Measurements from ENCODE around the gene TPST2. TPM values are rescaled to one million over a fixed set of nuclear protein-coding genes. Genes with fewer than 3 reads are reported as not detected.

Gene TPST2
- total and polyA plus RNA-seq, 5 donors = 27.6 to 55.2 (median 33.8) TPM

DNA sequence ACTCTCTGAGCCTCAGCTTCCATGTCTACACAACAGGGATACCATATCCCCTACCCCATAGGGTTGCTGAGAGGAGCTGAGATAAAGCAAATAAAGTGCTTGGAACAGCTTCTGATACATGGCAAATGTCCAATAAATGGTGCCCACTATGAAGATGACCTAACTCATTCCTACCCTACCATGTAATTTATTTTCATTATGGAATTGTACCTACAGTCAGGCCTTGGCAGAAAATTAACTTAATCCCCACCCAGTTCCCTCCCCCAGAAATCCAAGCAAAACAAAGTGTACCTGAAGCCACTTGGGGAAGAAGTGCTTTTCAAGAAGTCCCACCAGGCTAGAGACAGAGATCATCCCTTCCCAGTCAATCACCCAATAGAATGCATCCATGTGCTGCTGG is 95.4 kb downstream of the TPST2 start:
- H3K4me1 ChIP-seq (ENCODE audit: control insufficient read depth, insufficient read depth, low read length) = no peaks in the 10 kb centered on the region
- DNase-seq = no peak

DNA sequence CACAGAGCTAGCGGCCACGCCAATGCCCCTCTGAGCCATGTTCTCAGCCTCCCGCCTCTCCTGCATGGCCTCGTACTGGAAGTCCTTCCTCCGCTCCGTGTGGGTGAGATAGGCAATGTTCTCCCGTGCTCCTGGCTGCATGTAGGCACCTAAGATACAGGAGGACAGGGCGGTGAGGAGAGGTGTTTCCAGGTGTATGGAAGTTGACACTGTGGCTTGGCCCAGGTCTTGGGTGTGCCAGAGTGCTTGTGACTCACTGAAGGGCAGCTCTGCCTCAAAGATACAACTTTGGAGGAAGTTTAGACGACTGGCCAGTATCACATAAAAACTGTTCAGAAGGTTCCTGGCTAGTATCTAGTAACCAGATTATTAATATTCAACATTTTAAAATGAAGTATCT is 97.7 kb downstream of the TPST2 start:
- intact Hi-C loops (cut with DNase I) = no loop called here
- no peak for ATAC-seq
- Histone ChIP-seq H3K27ac (ENCODE audit: low read length) (no peak overlapping the region), H3K4me1 (ENCODE audit: control insufficient read depth, insufficient read depth, low read length) (no peaks in the 10 kb centered on the region), H3K27me3 (ENCODE audit: control insufficient read depth, insufficient read depth) (no peaks in the 10 kb centered on the region), H3K9me3 (ENCODE audit: control insufficient read depth, low read length) (no peaks in the 10 kb centered on the region), H3K4me3 (ENCODE audit: low read length) (no peak overlapping the region)
- DNase-seq = no peak
- 89% methylated on average over 9 of the region's 9 CpGs for WGBS

More for the DNA sequence above, 95.4 kb downstream of the TPST2 start:
- ATAC-seq = no peak
- no peaks in the 10 kb centered on the region for H3K9me3 ChIP-seq (ENCODE audit: control insufficient read depth, low read length)
- intact Hi-C loops (cut with DNase I) = no loop called here
- no peak overlapping the region for H3K27ac ChIP-seq (ENCODE audit: low read length)
- H3K27me3 ChIP-seq (ENCODE audit: control insufficient read depth, insufficient read depth) = no peaks in the 10 kb centered on the region
- H3K4me3 ChIP-seq (ENCODE audit: low read length) = no peak overlapping the region

DNA sequence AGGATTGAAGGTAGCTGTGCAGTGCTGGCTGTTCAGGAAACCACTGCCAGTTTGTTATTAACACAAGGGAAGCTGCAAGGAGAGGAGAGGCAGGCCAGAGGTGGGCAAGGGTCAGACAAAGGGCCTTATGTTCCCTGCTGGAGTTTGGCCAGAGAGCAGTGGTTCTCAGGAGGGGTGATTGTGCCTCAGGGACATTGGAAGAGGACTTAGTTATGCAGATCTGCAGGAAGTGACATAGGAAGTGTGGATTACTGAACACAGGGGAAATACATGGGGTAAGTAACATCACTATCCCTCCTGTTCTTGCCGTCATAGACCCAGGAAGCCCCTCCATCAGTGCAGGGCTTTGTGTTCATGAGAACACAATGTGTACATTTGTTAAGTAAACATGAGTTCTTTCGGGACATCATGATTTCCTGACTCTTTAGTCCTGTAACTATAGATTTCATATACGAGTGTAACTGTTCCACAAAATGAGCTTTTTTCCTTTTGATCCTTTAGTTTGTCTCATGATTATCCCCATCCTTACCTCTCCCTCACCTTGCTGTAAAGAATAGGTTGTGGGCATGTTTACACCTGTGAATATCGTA is 100.4 kb downstream of the TPST2 start:
- Histone ChIP-seq H3K4me1 (ENCODE audit: control insufficient read depth, insufficient read depth, low read length) (no peaks in the 10 kb centered on the region), H3K4me3 (ENCODE audit: low read length) (no peak overlapping the region), H3K27me3 (ENCODE audit: control insufficient read depth, insufficient read depth) (no peaks in the 10 kb centered on the region), H3K27ac (ENCODE audit: low read length) (no peak overlapping the region), H3K9me3 (ENCODE audit: control insufficient read depth, low read length) (no peaks in the 10 kb centered on the region)
- WGBS = 69% methylated on average over 4 of the region's 4 CpGs
- ATAC-seq (no peak), DNase-seq (no peak)
- intact Hi-C loops (cut with DNase I) = no loop called here

DNA sequence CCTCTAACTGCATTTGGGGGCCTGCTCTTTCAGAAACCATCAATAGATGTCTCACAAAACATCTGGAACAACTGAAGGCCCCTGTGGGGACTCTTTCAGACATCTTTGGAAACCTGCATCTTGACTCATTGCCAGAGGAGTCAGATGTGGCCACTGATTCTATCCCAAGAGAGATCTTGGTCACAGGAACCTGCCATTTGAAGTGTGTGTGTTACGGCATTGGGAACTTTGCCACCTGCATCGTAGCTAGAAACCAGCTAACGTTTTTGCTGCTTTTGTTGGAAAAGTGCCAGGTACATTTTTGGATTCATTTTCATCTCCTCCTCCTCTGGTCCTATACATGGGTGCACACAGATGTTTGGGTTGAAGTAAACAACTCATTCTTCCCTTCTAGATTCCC is 101.9 kb downstream of the TPST2 start:
- no peak overlapping the region for H3K27ac ChIP-seq (ENCODE audit: low read length)
- 33% methylated on average over 3 of the region's 3 CpGs for WGBS
- ATAC-seq = no peak
- H3K9me3 ChIP-seq (ENCODE audit: control insufficient read depth, low read length) = no peaks in the 10 kb centered on the region
- no peak for DNase-seq
- intact Hi-C loops (cut with DNase I) = no loop called here
- H3K27me3 ChIP-seq (ENCODE audit: control insufficient read depth, insufficient read depth) = no peaks in the 10 kb centered on the region
- H3K4me3 ChIP-seq (ENCODE audit: low read length) = no peak overlapping the region
- H3K4me1 ChIP-seq (ENCODE audit: control insufficient read depth, insufficient read depth, low read length) = no peaks in the 10 kb centered on the region

DNA sequence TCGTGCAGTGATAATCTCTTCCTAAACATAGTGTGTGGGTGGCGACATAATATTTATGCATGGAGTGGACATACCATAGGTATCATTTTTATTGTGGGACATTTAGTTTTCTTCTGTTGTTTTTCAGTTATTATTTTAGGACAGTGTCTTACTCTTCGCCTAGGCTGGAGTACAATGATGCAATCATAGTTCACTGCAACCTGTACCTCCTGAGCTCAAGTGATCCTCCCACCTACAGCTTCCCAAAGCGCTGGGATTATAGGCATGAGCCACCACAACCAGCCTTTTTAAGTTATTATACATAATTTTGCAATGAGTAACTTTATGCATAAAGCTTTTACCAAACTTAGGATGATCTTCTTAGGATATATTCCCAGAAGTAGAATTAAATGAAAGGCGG is 103.5 kb downstream of the TPST2 start:
- 82% methylated on average over 5 of the region's 5 CpGs for WGBS
- H3K4me1 ChIP-seq (ENCODE audit: control insufficient read depth, insufficient read depth, low read length) = no peaks in the 10 kb centered on the region

DNA sequence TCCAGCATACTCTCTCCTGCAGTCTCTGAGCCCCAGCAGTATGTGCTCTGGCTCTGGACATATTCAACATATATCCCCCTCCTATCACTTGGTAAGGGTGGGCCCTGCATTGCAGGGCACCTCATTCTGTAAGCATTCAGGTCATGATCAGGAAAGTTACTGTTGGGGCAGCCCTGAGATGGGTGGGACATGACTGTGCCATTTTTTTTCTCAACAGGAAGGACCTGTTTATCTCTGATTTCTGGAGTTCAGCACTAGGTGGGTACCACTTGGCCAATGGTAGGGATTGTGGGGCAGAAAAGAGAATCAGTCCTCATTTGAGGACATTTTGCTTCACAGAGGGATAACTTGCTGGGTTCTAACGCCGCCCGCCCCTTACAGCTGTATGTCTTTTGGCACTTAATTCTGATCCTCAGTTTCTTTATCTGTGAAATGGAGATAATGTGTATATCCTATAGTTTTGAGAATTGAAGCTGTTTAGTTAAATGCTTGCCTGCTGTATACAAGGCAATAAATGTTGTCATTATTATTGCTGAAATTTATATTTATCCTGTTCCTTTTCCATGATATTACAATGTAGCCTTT is 104.0 kb downstream of the TPST2 start:
- intact Hi-C loops (cut with DNase I) = no loop called here
- Histone ChIP-seq H3K27me3 (ENCODE audit: control insufficient read depth, insufficient read depth) (no peaks in the 10 kb centered on the region), H3K27ac (ENCODE audit: low read length) (no peak overlapping the region), H3K4me1 (ENCODE audit: control insufficient read depth, insufficient read depth, low read length) (no peaks in the 10 kb centered on the region), H3K9me3 (ENCODE audit: control insufficient read depth, low read length) (no peaks in the 10 kb centered on the region), H3K4me3 (ENCODE audit: low read length) (no peak overlapping the region)
- DNase-seq (no peak), ATAC-seq (no peak)
- 65% methylated on average over 3 of the region's 3 CpGs for WGBS

More for the DNA sequence above, 103.5 kb downstream of the TPST2 start:
- no peaks in the 10 kb centered on the region for H3K27me3 ChIP-seq (ENCODE audit: control insufficient read depth, insufficient read depth)
- no peak for ATAC-seq
- intact Hi-C loops (cut with DNase I) = no loop called here
- H3K27ac ChIP-seq (ENCODE audit: low read length) = no peak overlapping the region
- no peaks in the 10 kb centered on the region for H3K9me3 ChIP-seq (ENCODE audit: control insufficient read depth, low read length)
- H3K4me3 ChIP-seq (ENCODE audit: low read length) = no peak overlapping the region
- DNase-seq = no peak

DNA sequence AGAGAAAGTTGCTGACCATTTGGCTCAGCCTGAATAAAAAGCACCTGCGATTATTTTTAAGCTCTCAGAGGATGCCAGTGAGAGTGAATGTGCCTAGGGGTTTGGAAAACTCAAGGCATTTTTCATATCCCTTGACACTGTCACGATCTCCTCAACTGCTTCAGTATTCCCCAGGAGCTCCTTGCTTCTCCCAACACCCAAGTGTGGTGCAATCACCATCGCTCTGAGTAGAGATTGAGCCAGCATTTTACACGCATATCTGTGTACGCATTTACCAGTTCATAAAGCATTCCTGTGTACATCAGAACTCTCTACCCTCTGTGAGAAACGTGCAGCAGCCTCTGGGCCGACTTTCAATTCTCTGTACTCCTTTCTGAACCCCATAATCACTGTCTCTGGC is 104.9 kb downstream of the TPST2 start:
- DNase-seq (no peak), ATAC-seq (no peak)
- H3K27me3 ChIP-seq (ENCODE audit: control insufficient read depth, insufficient read depth) = no peaks in the 10 kb centered on the region
- H3K4me1 ChIP-seq (ENCODE audit: control insufficient read depth, insufficient read depth, low read length) = peaks cover 4% of the 10 kb centered on the region
- 59% methylated on average over 7 of the region's 7 CpGs for WGBS
- no peak overlapping the region for H3K27ac ChIP-seq (ENCODE audit: low read length)
- no peaks in the 10 kb centered on the region for H3K9me3 ChIP-seq (ENCODE audit: control insufficient read depth, low read length)
- H3K4me3 ChIP-seq (ENCODE audit: low read length) = no peak overlapping the region
- intact Hi-C loops (cut with DNase I) = no loop called here

DNA sequence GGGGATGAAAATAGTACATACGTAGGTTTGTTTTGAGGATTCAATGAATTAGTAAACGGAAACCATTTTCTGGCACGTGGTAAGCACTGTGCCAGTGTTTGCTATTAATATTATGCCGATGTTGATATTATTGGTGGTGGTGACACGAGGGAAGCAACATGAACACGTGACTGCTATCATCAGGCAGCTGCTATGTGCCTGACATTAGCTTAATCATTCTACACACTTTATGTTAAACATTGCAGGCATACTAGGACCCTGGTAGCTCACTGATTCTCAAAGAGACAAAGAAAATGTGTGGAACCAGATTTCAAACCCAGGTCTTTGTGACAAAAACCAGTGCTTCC is 105.6 kb downstream of the TPST2 start:
- Histone ChIP-seq H3K9me3 (ENCODE audit: control insufficient read depth, low read length) (no peaks in the 10 kb centered on the region), H3K27me3 (ENCODE audit: control insufficient read depth, insufficient read depth) (no peaks in the 10 kb centered on the region), H3K4me1 (ENCODE audit: control insufficient read depth, insufficient read depth, low read length) (peaks cover 4% of the 10 kb centered on the region), H3K27ac (ENCODE audit: low read length) (no peak overlapping the region), H3K4me3 (ENCODE audit: low read length) (peak overlapping the region; percentile 79)
- ATAC-seq (no peak), DNase-seq (no peak)
- 7% methylated on average over 6 of the region's 6 CpGs for WGBS
- intact Hi-C loops (cut with DNase I) = no loop called here

DNA sequence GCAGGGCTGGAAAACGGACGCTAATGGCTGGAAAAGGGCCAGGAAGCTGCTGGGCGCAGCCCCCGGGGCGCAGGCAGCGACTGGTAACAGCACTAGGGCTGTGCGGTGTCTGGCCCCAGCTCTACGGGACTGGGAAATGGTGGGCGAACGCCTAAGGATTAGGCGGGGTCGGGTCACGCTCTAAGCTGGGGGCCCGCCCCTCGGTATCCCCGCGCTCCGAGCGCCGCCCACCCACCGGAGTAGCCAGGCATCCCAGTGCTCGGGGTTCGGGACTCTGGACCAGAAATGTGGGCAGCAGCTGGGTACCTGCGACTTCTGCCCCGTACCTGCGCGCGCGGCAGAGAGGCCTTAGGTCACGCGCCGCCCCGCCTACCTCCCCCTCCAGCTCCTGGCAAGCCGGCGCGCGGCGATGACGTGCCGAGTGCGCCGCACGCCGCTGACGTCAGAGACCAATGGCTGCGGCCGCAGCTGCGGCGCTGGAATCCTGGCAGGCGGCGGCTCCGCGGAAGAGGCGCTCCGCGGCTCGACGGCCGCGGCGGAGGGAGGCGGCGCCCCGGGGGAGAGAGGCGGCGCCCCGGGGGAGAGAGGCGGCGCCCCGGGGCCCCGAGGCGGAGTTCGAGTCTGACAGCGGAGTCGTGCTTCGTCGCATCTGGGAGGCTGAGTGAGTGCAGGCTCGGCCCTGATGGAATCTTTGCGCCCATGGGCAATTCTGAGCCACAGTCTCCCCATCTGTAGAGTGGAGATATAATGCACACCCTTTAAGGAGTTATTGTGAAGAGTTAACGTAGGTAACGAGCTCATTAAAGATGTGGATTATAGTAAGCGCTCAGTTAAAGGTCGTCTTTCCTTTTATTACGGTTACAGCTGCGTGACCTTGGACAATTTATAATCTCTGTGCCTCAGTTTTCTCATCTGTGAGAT is 106.2 kb downstream of the TPST2 start, which contains the start of the genes HPS4 and SRRD:
Gene HPS4, minus strand, starts transcription at position 345 of the 921 bp plus-strand sequence. CDS start 2,021 bp downstream, outside the sequence.
Gene SRRD, plus strand, starts transcription at position 439 of the 921 bp plus-strand sequence. Its CDS starts 14 bp downstream, at position 453.
- H3K27ac ChIP-seq (ENCODE audit: low read length) = peak within 1 kb of the TSS; percentile 85
- no peaks in the 10 kb centered on the region for H3K9me3 ChIP-seq (ENCODE audit: control insufficient read depth, low read length)
- H3K4me3 ChIP-seq (ENCODE audit: low read length) = peak within 1 kb of the TSS; percentile 79
- peaks cover 4% of the 10 kb centered on the region for H3K4me1 ChIP-seq (ENCODE audit: control insufficient read depth, insufficient read depth, low read length)
- intact Hi-C loops (cut with DNase I) = no loop called here
- DNase-seq = peak; percentile 87 to 97 (median 96)
- ATAC-seq = peak; percentile 94 to 95
- H3K27me3 ChIP-seq (ENCODE audit: control insufficient read depth, insufficient read depth) = no peaks in the 10 kb centered on the region
- 1% methylated on average over 85 of the region's 85 CpGs for WGBS

DNA sequence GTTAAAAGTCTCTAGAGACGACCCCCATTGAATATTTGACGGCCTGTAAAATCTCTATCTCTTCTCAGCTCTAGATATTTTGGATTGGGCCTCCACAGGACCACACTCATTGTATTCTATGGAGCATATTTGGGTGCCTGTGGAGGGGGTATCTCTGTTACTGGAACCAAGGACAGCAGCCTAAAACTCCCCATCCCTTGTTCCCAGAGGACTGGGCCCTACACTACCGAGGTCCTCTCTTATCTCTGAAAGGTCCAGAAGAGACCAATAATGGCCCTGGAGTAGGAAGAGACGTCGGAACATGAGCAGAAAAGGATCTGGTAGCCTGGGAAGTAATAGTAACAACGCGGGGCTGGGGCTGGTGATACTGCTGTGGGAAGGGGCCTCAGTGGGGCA is 106.9 kb downstream of the TPST2 start:
- 6% methylated on average over 7 of the region's 7 CpGs for WGBS
- Histone ChIP-seq H3K4me3 (ENCODE audit: low read length) (peak overlapping the region; percentile 79), H3K9me3 (ENCODE audit: control insufficient read depth, low read length) (no peaks in the 10 kb centered on the region), H3K4me1 (ENCODE audit: control insufficient read depth, insufficient read depth, low read length) (peaks cover 4% of the 10 kb centered on the region), H3K27me3 (ENCODE audit: control insufficient read depth, insufficient read depth) (no peaks in the 10 kb centered on the region), H3K27ac (ENCODE audit: low read length) (peak overlapping the region; percentile 85)
- intact Hi-C loops (cut with DNase I) = no loop called here
- ATAC-seq (peak in 1 of 2 donors; percentile 25), DNase-seq (no peak)

DNA sequence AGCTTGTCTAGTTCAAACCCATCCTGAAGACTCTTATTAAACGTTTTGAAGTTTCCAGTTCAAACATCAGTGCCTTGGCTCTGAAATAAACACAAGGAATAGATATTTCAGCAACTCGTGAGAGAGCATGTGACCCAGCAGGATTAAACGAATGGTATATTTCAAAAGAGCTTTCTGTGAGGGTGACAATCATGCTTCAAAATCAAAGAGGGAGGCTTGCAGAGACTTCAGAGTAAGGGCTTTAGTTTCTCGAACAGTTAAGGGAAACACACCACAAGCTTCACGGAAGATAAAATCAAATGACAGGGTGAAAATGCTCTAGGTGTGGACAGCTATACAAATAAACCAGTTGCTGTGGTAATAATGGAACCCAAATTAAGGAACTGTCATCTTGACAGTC is 107.8 kb downstream of the TPST2 start:
- H3K4me1 ChIP-seq (ENCODE audit: control insufficient read depth, insufficient read depth, low read length) = peaks cover 4% of the 10 kb centered on the region
- H3K27ac ChIP-seq (ENCODE audit: low read length) = no peak overlapping the region
- 46% methylated on average over 5 of the region's 5 CpGs for WGBS
- no peaks in the 10 kb centered on the region for H3K9me3 ChIP-seq (ENCODE audit: control insufficient read depth, low read length)
- no peaks in the 10 kb centered on the region for H3K27me3 ChIP-seq (ENCODE audit: control insufficient read depth, insufficient read depth)
- H3K4me3 ChIP-seq (ENCODE audit: low read length) = no peak overlapping the region
- intact Hi-C loops (cut with DNase I) = no loop called here
- ATAC-seq (no peak), DNase-seq (no peak)

Data from right cardiac atrium (tissue), 5 donors.